Measurements from ENCODE around the gene LAMA4.

LAMA4 gene

DNA sequence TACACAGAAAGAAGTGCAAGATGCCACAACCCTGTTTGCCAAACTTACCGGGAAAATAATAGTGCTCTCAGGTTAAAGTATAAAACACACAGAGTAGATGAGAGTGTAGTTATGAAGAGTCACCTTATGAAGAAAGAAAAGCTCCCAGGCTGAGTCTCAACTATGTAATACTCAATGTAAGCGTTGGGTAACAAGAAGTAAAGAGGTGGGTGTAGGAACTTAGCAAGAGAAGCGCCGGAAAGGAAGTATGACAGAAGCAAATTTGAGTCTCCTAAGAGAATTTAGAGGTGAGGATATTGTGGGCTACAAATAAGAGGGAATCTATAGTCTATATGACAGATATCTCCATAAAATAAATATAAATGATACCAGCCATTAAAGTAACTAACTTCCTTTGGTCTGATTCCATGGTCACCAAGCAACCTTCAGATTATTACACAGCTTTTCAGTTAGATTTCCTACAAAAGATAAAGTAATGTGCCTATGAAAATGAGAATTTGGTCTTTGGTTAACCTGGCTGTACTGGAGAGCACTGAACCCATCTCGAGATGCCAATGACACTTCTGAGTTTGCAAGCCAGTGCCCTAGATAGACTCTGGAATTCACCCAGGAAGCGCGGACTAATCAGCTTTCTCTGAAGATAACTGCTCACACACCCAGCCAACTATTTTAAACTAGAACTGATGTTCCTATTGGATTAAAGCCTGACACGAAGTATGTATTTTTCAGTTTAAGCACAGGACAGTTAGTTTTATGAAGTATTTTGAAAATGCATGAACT lies 168.9 kb downstream of the LAMA4 start:
- TF ChIP-seq ZBTB7A (IDR thresholded peaks at IDR 0.05; ENCODE audit: low read depth), result no peak
- TF ChIP-seq, protein P1, sequence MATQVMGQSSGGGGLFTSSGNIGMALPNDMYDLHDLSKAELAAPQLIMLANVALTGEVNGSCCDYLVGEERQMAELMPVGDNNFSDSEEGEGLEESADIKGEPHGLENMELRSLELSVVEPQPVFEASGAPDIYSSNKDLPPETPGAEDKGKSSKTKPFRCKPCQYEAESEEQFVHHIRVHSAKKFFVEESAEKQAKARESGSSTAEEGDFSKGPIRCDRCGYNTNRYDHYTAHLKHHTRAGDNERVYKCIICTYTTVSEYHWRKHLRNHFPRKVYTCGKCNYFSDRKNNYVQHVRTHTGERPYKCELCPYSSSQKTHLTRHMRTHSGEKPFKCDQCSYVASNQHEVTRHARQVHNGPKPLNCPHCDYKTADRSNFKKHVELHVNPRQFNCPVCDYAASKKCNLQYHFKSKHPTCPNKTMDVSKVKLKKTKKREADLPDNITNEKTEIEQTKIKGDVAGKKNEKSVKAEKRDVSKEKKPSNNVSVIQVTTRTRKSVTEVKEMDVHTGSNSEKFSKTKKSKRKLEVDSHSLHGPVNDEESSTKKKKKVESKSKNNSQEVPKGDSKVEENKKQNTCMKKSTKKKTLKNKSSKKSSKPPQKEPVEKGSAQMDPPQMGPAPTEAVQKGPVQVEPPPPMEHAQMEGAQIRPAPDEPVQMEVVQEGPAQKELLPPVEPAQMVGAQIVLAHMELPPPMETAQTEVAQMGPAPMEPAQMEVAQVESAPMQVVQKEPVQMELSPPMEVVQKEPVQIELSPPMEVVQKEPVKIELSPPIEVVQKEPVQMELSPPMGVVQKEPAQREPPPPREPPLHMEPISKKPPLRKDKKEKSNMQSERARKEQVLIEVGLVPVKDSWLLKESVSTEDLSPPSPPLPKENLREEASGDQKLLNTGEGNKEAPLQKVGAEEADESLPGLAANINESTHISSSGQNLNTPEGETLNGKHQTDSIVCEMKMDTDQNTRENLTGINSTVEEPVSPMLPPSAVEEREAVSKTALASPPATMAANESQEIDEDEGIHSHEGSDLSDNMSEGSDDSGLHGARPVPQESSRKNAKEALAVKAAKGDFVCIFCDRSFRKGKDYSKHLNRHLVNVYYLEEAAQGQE (IDR thresholded peaks at IDR 0.05; ENCODE audit: low read depth), result no peak

DNA sequence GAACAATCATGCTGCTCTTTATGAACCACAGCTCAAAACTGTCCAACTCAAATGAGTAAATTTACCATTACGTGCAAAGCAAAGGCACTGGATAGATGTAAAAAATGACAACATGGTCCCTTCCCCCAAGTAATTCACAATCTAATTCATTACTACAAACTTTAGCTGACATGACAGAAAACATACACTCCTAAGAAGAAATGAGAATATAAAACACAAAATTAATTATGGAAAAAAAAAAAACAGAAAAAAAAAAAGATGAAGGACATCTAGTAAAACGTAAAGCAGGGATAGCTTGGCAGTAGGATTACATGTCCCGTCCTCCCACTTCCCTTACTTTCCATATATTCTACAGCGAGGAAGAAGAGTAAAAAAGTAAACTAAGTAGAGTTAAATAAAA lies 172.8 kb downstream of the LAMA4 start:
- TF ChIP-seq TAF1 (IDR thresholded peaks at IDR 0.05; ENCODE audit: low read depth) (no peak), RAD21 (IDR thresholded peaks at IDR 0.05; ENCODE audit: low read depth) (no peak), NFIC (IDR thresholded peaks at IDR 0.05) (no peak), FOXM1 (IDR thresholded peaks at IDR 0.05; ENCODE audit: borderline replicate concordance, low read depth) (no peak), EP300 (IDR thresholded peaks at IDR 0.05; ENCODE audit: borderline replicate concordance) (no peak), TCF12 (IDR thresholded peaks at IDR 0.05; ENCODE audit: low read depth) (no peak), ZBTB7A (IDR thresholded peaks at IDR 0.05; ENCODE audit: low read depth) (no peak), YY1 (IDR thresholded peaks at IDR 0.05; ENCODE audit: low read depth) (no peak), EGR1 (IDR thresholded peaks at IDR 0.05) (no peak), CREB1 (IDR thresholded peaks at IDR 0.05; ENCODE audit: low read depth) (no peak), CEBPB (IDR thresholded peaks at IDR 0.05) (no peak), TEAD4 (IDR thresholded peaks at IDR 0.05) (no peak)
- TF ChIP-seq, protein P2, sequence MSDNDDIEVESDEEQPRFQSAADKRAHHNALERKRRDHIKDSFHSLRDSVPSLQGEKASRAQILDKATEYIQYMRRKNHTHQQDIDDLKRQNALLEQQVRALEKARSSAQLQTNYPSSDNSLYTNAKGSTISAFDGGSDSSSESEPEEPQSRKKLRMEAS (IDR thresholded peaks at IDR 0.05), result no peak
- TF ChIP-seq, protein P1 (IDR thresholded peaks at IDR 0.05; ENCODE audit: low read depth), result no peak
- TF ChIP-seq, protein P3, sequence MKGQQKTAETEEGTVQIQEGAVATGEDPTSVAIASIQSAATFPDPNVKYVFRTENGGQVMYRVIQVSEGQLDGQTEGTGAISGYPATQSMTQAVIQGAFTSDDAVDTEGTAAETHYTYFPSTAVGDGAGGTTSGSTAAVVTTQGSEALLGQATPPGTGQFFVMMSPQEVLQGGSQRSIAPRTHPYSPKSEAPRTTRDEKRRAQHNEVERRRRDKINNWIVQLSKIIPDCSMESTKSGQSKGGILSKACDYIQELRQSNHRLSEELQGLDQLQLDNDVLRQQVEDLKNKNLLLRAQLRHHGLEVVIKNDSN (IDR thresholded peaks at IDR 0.05), result no peak

DNA sequence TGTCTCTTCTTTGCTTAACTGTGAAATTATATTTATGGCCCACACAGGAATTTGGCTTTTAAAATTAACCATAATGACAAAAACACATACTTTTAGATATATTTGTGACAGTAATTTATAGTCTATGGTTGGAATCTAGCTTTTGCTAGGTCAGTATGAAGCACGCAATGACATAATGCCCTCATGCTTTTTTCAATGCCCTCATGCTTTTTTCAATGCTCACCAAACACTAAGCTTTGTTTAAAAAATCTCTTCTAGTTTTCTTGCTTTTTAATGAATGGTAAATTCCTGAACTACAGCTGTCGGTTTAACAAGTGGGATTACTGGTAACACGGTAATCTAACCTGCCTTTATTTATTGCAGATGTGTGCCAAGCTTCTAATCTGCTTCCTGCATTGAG lies 187.8 kb downstream of the LAMA4 start:
- TF ChIP-seq YY1 (IDR thresholded peaks at IDR 0.05; ENCODE audit: low read depth) (no peak), TCF12 (IDR thresholded peaks at IDR 0.05; ENCODE audit: low read depth) (no peak), ZBTB7A (IDR thresholded peaks at IDR 0.05; ENCODE audit: low read depth) (no peak), RAD21 (IDR thresholded peaks at IDR 0.05; ENCODE audit: low read depth) (no peak), EP300 (IDR thresholded peaks at IDR 0.05; ENCODE audit: borderline replicate concordance) (no peak), NFIC (IDR thresholded peaks at IDR 0.05) (no peak), TEAD4 (IDR thresholded peaks at IDR 0.05) (no peak), CEBPB (IDR thresholded peaks at IDR 0.05) (no peak), EGR1 (IDR thresholded peaks at IDR 0.05) (no peak), TAF1 (IDR thresholded peaks at IDR 0.05; ENCODE audit: low read depth) (no peak), FOXM1 (IDR thresholded peaks at IDR 0.05; ENCODE audit: borderline replicate concordance, low read depth) (no peak), CREB1 (IDR thresholded peaks at IDR 0.05; ENCODE audit: low read depth) (no peak)
- TF ChIP-seq, protein P2 (IDR thresholded peaks at IDR 0.05), result no peak
- TF ChIP-seq, protein P1 (IDR thresholded peaks at IDR 0.05; ENCODE audit: low read depth), result no peak

DNA sequence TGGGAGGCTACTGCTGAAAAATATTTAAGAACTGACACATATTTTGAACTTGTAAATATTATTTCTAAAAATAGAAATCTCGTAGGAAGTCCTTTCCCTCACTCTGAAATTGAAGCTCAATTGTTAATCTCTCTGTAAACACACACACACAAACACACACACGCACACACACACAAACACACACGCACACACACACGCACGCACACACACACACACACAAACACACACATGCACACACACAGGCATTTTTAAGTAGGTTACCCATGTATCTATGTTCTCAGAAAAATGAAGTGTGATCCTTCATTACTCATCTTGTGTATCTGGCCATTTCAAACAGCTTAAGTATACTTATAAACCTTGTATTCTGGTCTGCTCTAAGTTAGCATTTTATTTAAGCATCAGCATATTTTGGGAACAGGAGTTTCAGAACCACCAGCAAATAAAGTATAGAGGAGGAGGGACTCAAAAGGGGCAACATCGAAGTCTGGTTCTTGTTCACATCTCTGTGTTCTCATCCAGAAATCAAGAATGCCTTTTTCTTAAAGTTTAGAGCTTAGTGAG lies 188.9 kb downstream of the LAMA4 start:
- TF ChIP-seq YY1 (IDR thresholded peaks at IDR 0.05; ENCODE audit: low read depth) (no peak), RAD21 (IDR thresholded peaks at IDR 0.05; ENCODE audit: low read depth) (no peak), TAF1 (IDR thresholded peaks at IDR 0.05; ENCODE audit: low read depth) (no peak), CREB1 (IDR thresholded peaks at IDR 0.05; ENCODE audit: low read depth) (no peak), TEAD4 (IDR thresholded peaks at IDR 0.05) (no peak), EP300 (IDR thresholded peaks at IDR 0.05; ENCODE audit: borderline replicate concordance) (no peak), NFIC (IDR thresholded peaks at IDR 0.05) (no peak), EGR1 (IDR thresholded peaks at IDR 0.05) (no peak), TCF12 (IDR thresholded peaks at IDR 0.05; ENCODE audit: low read depth) (no peak), CEBPB (IDR thresholded peaks at IDR 0.05) (no peak), ZBTB7A (IDR thresholded peaks at IDR 0.05; ENCODE audit: low read depth) (no peak), FOXM1 (IDR thresholded peaks at IDR 0.05; ENCODE audit: borderline replicate concordance, low read depth) (no peak)
- TF ChIP-seq, protein P1 (IDR thresholded peaks at IDR 0.05; ENCODE audit: low read depth), result no peak
- TF ChIP-seq, protein P2 (IDR thresholded peaks at IDR 0.05), result no peak
- TF ChIP-seq, protein P3 (IDR thresholded peaks at IDR 0.05), result no peak
